Measurements from ENCODE around the gene M6PR.

GRCh38 chr12:8980137-8980536 lies 30.7 kb upstream of the M6PR start:
- TF ChIP-seq CTCF (IDR thresholded peaks at IDR 0.05) (no peak), POLR2A (IDR thresholded peaks at IDR 0.05) (no peak)

Data from Peyer's patch (tissue), 4 donors.